ENCODE results near the gene CYLC2. TPM values are rescaled to one million over a fixed set of nuclear protein-coding genes. Genes with fewer than 3 reads are reported as not detected.

CYLC2 gene
- not detected for polyA plus RNA-seq (2012; ENCODE audit: insufficient read length, low read depth)

- TF ChIP-seq FOXP2 (optimal IDR thresholded peaks at IDR 0.05; ENCODE audit: borderline replicate concordance, extremely low read depth, extremely low read length, insufficient read depth) (no peak), POLR2AphosphoS5 (IDR thresholded peaks at IDR 0.05; ENCODE audit: low read depth, low read length) (no peak), SIN3A (IDR thresholded peaks at IDR 0.05; ENCODE audit: borderline replicate concordance, insufficient read depth, low read length) (no peak), REST (IDR thresholded peaks at IDR 0.05; ENCODE audit: insufficient read depth in 1 of 2, low read depth in 2 of 2, low read length in 2 of 2) (no peak), TAF1 (IDR thresholded peaks at IDR 0.05; ENCODE audit: borderline replicate concordance, insufficient read depth, low read length) (no peak)
These were observed at the start of gene CYLC2 for GRCh38 chr9:102995033-102995432. TSS of gene CYLC2 (plus strand) at chr9:102995333. CDS start at chr9:102995381, 48 bp downstream.

DNA sequence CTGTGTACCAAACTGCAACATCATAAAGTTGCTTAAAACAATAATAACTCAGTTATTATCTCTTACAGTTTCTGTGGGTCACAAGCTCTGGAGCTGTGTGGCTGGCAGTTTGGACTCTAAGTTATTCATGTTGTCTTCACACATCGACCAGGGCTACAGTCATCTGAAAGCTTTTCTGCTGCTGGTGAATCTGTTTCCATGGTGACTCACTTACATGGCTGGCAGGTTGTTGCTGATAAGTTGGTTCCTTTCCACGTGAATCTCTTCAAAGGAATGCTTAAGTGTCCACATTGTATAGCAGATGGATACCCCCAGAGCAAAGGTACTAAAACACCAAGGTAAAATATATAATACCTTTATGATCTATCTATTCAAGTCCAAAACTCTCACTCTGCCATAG, 44.8 kb upstream of the CYLC2 start:
- no peak for TF ChIP-seq FOXP2 (optimal IDR thresholded peaks at IDR 0.05; ENCODE audit: borderline replicate concordance, extremely low read depth, extremely low read length, insufficient read depth)
- no peak for TF ChIP-seq POLR2AphosphoS5 (IDR thresholded peaks at IDR 0.05; ENCODE audit: low read depth, low read length)
- no peak for TF ChIP-seq TAF1 (IDR thresholded peaks at IDR 0.05; ENCODE audit: borderline replicate concordance, insufficient read depth, low read length)
- TF ChIP-seq REST (IDR thresholded peaks at IDR 0.05; ENCODE audit: insufficient read depth in 1 of 2, low read depth in 2 of 2, low read length in 2 of 2): no peak
- no peak for TF ChIP-seq SIN3A (IDR thresholded peaks at IDR 0.05; ENCODE audit: borderline replicate concordance, insufficient read depth, low read length)

GRCh38 chr9:102966999-102967398, 28.1 kb upstream of the CYLC2 start:
- TF ChIP-seq SIN3A (IDR thresholded peaks at IDR 0.05; ENCODE audit: borderline replicate concordance, insufficient read depth, low read length) (no peak), FOXP2 (optimal IDR thresholded peaks at IDR 0.05; ENCODE audit: borderline replicate concordance, extremely low read depth, extremely low read length, insufficient read depth) (no peak), POLR2AphosphoS5 (IDR thresholded peaks at IDR 0.05; ENCODE audit: low read depth, low read length) (no peak), TAF1 (IDR thresholded peaks at IDR 0.05; ENCODE audit: borderline replicate concordance, insufficient read depth, low read length) (no peak), REST (IDR thresholded peaks at IDR 0.05; ENCODE audit: insufficient read depth in 1 of 2, low read depth in 2 of 2, low read length in 2 of 2) (no peak)

GRCh38 chr9:102967979-102968378, 27.2 kb upstream of the CYLC2 start:
- TF ChIP-seq SIN3A (IDR thresholded peaks at IDR 0.05; ENCODE audit: borderline replicate concordance, insufficient read depth, low read length) (no peak), POLR2AphosphoS5 (IDR thresholded peaks at IDR 0.05; ENCODE audit: low read depth, low read length) (no peak), REST (IDR thresholded peaks at IDR 0.05; ENCODE audit: insufficient read depth in 1 of 2, low read depth in 2 of 2, low read length in 2 of 2) (no peak), FOXP2 (optimal IDR thresholded peaks at IDR 0.05; ENCODE audit: borderline replicate concordance, extremely low read depth, extremely low read length, insufficient read depth) (no peak), TAF1 (IDR thresholded peaks at IDR 0.05; ENCODE audit: borderline replicate concordance, insufficient read depth, low read length) (no peak)

GRCh38 chr9:102972780-102973179, 22.4 kb upstream of the CYLC2 start:
- TF ChIP-seq TAF1 (IDR thresholded peaks at IDR 0.05; ENCODE audit: borderline replicate concordance, insufficient read depth, low read length) (no peak), POLR2AphosphoS5 (IDR thresholded peaks at IDR 0.05; ENCODE audit: low read depth, low read length) (no peak), REST (IDR thresholded peaks at IDR 0.05; ENCODE audit: insufficient read depth in 1 of 2, low read depth in 2 of 2, low read length in 2 of 2) (no peak)

All from PFSK-1 (cell line).